SK-N-SH (cell line): ENCODE measurements around the gene WASL. TPM values are rescaled to one million over a fixed set of nuclear protein-coding genes. Genes with fewer than 3 reads are reported as not detected.

Experiments
- CTCF ChIA-PET: fragments of 300-600, 350-600 bp; formaldehyde crosslinking; extraction: SDS; loops from one replicate; lab custom pipeline; 2021; lab: Yijun Ruan, JAX
- POLR2A ChIA-PET: fragments of 350-600 bp; sonication (Branson Sonifier 250); formaldehyde crosslinking; extraction: SDS; loops from one replicate; lab custom pipeline; 2020; ENCODE audit warnings: antibody characterized with exemption, inconsistent platforms; lab: Yijun Ruan, JAX
- DNase-seq: peaks from one replicate; pipeline ENCODE4 v3.0.0; 2012
- H2AFZ ChIP-seq: fragments of 200-600 bp; sonication (generic); 2 replicates; pipeline ENCODE4 v1.8.1; 2016; ENCODE audit warnings: antibody characterized with exemption, mild to moderate bottlenecking, low read depth
- H3F3A ChIP-seq: fragments of 200-600 bp; sonication (generic); replicated peaks from 2 replicates; pipeline ENCODE3; 2016; ENCODE audit warnings: antibody characterized with exemption, mild to moderate bottlenecking; ENCODE audit not compliant: insufficient read depth
- H3K27ac ChIP-seq, 2 experiments: fragments of 200-500 bp in 1 of 2; fragments of 200-600 bp in 1 of 2; sonication (Bioruptor generic) in 1 of 2; sonication (generic), shearing (Covaris generic) in 1 of 2; 2 replicates each; pipeline versions ENCODE4 v1.5.1 to v1.6.1; 2014 to 2016; ENCODE audit warnings: low read depth in 2 of 2, inconsistent platforms in 1 of 2, low read length in 1 of 2, mild to moderate bottlenecking in 1 of 2, mixed read lengths in 1 of 2
- H3K27me3 ChIP-seq: fragments of 200-600 bp; sonication (generic), shearing (Covaris generic); 2 replicates; pipeline ENCODE4 v1.6.1; 2016; ENCODE audit warnings: mixed run types; ENCODE audit not compliant: insufficient read depth
- H3K36me3 ChIP-seq, 2 experiments: fragments of 200-500 bp in 1 of 2; fragments of 200-600 bp in 1 of 2; sonication (Bioruptor generic) in 1 of 2; sonication (generic) in 1 of 2; replicated peaks in 1 of 2; 2 replicates each; pipeline versions ENCODE3 to v1.5.1; 2014 to 2016; ENCODE audit warnings: low read length in 1 of 2, mild to moderate bottlenecking in 1 of 2; ENCODE audit not compliant: insufficient read depth in 2 of 2, control insufficient read depth in 1 of 2
- H3K4me1 ChIP-seq, 2 experiments: fragments of 200-500 bp in 1 of 2; fragments of 200-600 bp in 1 of 2; sonication (Bioruptor generic) in 1 of 2; sonication (generic), shearing (Covaris generic) in 1 of 2; 2 replicates each; pipeline versions ENCODE4 v1.5.1 to v1.6.1; 2014 to 2016; ENCODE audit warnings: low read depth in 1 of 2, low read length in 1 of 2, mixed run types in 1 of 2; ENCODE audit not compliant: insufficient read depth in 2 of 2, control insufficient read depth in 1 of 2
- H3K4me2 ChIP-seq: fragments of 200-600 bp; sonication (generic), shearing (Covaris generic); 2 replicates; pipeline ENCODE4 v1.6.1; 2017; ENCODE audit warnings: mixed run types
- H3K4me3 ChIP-seq, 2 experiments: fragments of 200-500 bp in 1 of 2; fragments of 200-600 bp in 1 of 2; sonication (Bioruptor generic) in 1 of 2; sonication (generic), shearing (Covaris generic) in 1 of 2; 2 replicates each; pipeline versions ENCODE4 v1.5.1 to v1.8.1; 2014 to 2016; ENCODE audit warnings: low read depth in 2 of 2, inconsistent platforms in 1 of 2, low read length in 1 of 2, mild to moderate bottlenecking in 1 of 2, mixed read lengths in 1 of 2, moderate library complexity in 1 of 2
- H3K79me2 ChIP-seq: fragments of 200-600 bp; sonication (generic); 2 replicates; pipeline ENCODE4 v1.8.1; 2017; ENCODE audit warnings: mild to moderate bottlenecking; ENCODE audit not compliant: insufficient read depth
- H3K9ac ChIP-seq: fragments of 200-600 bp; sonication (generic); 2 replicates; pipeline ENCODE4 v1.6.1; 2017; ENCODE audit warnings: mixed run types
- H3K9me2 ChIP-seq: fragments of 200-600 bp; sonication (generic); 2 replicates; pipeline ENCODE4 v1.6.1; 2017; ENCODE audit warnings: mixed run types
- H3K9me3 ChIP-seq: fragments of 200-600 bp; sonication (generic); 2 replicates; pipeline ENCODE4 v1.6.1; 2017; ENCODE audit warnings: mixed run types, mild to moderate bottlenecking, moderate library complexity
- H4K20me1 ChIP-seq: fragments of 200-600 bp; sonication (generic); 2 replicates; pipeline ENCODE4 v1.6.1; 2017; ENCODE audit warnings: mild to moderate bottlenecking, mixed run types; ENCODE audit not compliant: insufficient read depth
- ELF1 ChIP-seq: IDR thresholded peaks from 2 replicates; pipeline ENCODE4 v1.4.0; 2012
- EZH2phosphoT487 ChIP-seq: fragments of 200-600 bp; sonication (generic); IDR thresholded peaks from 2 replicates; pipeline ENCODE4 v1.6.1; 2017; ENCODE audit warnings: low read depth, mixed run types, mild to moderate bottlenecking, antibody characterized with exemption, moderate library complexity, borderline replicate concordance
- FOSL2 ChIP-seq: IDR thresholded peaks from 2 replicates; pipeline ENCODE4 v1.4.0; 2012; ENCODE audit warnings: low read depth, mild to moderate bottlenecking, moderate library complexity, borderline replicate concordance
- FOXM1 ChIP-seq: IDR thresholded peaks from 2 replicates; pipeline ENCODE4 v1.4.0; 2012; ENCODE audit warnings: low read depth, mild to moderate bottlenecking
- GABPA ChIP-seq: IDR thresholded peaks from 2 replicates; pipeline ENCODE4 v1.4.0; 2012; ENCODE audit warnings: low read depth, mild to moderate bottlenecking
- IRF3 ChIP-seq: fragments of 150-350 bp; IDR thresholded peaks from 2 replicates; pipeline ENCODE4 v1.6.1; 2016; ENCODE audit warnings: mild to moderate bottlenecking, low read depth, low read length
- MAX ChIP-seq: IDR thresholded peaks from 2 replicates; pipeline ENCODE4 v1.4.0; 2012; ENCODE audit warnings: low read depth
- MEF2A ChIP-seq: IDR thresholded peaks from 2 replicates; pipeline ENCODE4 v1.4.0; 2012; ENCODE audit warnings: low read depth, borderline replicate concordance
- MXI1 ChIP-seq: IDR thresholded peaks from 2 replicates; pipeline ENCODE4 v1.6.1; 2012; ENCODE audit warnings: mild to moderate bottlenecking, low read depth, low read length, improper control_type of control experiment
- PBX3 ChIP-seq: IDR thresholded peaks from 2 replicates; pipeline ENCODE4; 2012
- POLR2AphosphoS5 ChIP-seq: IDR thresholded peaks from 2 replicates; pipeline ENCODE4 v1.6.1; 2012; ENCODE audit warnings: low read depth, low read length
- RAD21 ChIP-seq: IDR thresholded peaks from 2 replicates; pipeline ENCODE4 v1.6.1; 2012; ENCODE audit warnings: mild to moderate bottlenecking, low read length
- RFX5 ChIP-seq: IDR thresholded peaks from 2 replicates; pipeline ENCODE4 v1.6.1; 2012; ENCODE audit warnings: mild to moderate bottlenecking, improper control_type of control experiment, low read length
- TEAD4 ChIP-seq: IDR thresholded peaks from 2 replicates; pipeline ENCODE4 v1.4.0; 2012; ENCODE audit warnings: mild to moderate bottlenecking, borderline replicate concordance; ENCODE audit not compliant: insufficient read depth
- USF1 ChIP-seq: IDR thresholded peaks from 2 replicates; pipeline ENCODE4 v1.4.0; 2012; ENCODE audit warnings: low read depth, borderline replicate concordance
- USF2 ChIP-seq: fragments of 150-350 bp; IDR thresholded peaks from 2 replicates; pipeline ENCODE4 v1.6.1; 2017; ENCODE audit warnings: antibody characterized with exemption, low read length, low read depth, borderline replicate concordance
- WGBS: methylation state at CpG from one replicate; pipeline ENCODE4 v1.1.6; 2017; ENCODE audit warnings: low lambda C conversion rate; 5-methylcytosine and 5-hydroxymethylcytosine counted together
- polyA plus RNA-seq, 3 experiments: library from polyadenylated mRNA; depleted of rRNA; stranded (reverse); fragments of >200 nt; gene quantifications; 2 replicates each; pipeline ENCODE4 v1.2.3, GENCODE V29; 2012
- TF ChIP-seq, protein P1 (sequence below): IDR thresholded peaks from 2 replicates; pipeline ENCODE4 v1.6.1; 2012; ENCODE audit warnings: mild to moderate bottlenecking, low read depth, low read length, moderate library complexity

WASL gene
- polyA plus RNA-seq, 1 of the 3 experiments (the other 2 are of a cell fraction): 9.9 TPM

- DNase-seq: no peak
These were observed 79.3 kb downstream of the WASL start for GRCh38 chr7:123669485-123669884.

More at GRCh38 chr7:123669485-123669884, 79.3 kb downstream of the WASL start:
- Histone ChIP-seq H3K27ac (no peak overlapping the region), H3K4me3 (no peak overlapping the region), H3K9me3 (no peaks in the 10 kb centered on the region), H3K9me2 (no peaks in the 10 kb centered on the region), H3K27me3 (no peaks in the 10 kb centered on the region), H2AFZ (no peak overlapping the region)
- TF ChIP-seq EZH2phosphoT487 (no peak), FOSL2 (no peak), FOXM1 (no peak), MEF2A (no peak), POLR2AphosphoS5 (no peak), RAD21 (no peak), MXI1 (no peak), MAX (no peak), GABPA (no peak), USF2 (no peak), USF1 (no peak), ELF1 (no peak), PBX3 (no peak), TEAD4 (no peak), RFX5 (no peak), IRF3 (no peak)
- TF ChIP-seq, protein P1, sequence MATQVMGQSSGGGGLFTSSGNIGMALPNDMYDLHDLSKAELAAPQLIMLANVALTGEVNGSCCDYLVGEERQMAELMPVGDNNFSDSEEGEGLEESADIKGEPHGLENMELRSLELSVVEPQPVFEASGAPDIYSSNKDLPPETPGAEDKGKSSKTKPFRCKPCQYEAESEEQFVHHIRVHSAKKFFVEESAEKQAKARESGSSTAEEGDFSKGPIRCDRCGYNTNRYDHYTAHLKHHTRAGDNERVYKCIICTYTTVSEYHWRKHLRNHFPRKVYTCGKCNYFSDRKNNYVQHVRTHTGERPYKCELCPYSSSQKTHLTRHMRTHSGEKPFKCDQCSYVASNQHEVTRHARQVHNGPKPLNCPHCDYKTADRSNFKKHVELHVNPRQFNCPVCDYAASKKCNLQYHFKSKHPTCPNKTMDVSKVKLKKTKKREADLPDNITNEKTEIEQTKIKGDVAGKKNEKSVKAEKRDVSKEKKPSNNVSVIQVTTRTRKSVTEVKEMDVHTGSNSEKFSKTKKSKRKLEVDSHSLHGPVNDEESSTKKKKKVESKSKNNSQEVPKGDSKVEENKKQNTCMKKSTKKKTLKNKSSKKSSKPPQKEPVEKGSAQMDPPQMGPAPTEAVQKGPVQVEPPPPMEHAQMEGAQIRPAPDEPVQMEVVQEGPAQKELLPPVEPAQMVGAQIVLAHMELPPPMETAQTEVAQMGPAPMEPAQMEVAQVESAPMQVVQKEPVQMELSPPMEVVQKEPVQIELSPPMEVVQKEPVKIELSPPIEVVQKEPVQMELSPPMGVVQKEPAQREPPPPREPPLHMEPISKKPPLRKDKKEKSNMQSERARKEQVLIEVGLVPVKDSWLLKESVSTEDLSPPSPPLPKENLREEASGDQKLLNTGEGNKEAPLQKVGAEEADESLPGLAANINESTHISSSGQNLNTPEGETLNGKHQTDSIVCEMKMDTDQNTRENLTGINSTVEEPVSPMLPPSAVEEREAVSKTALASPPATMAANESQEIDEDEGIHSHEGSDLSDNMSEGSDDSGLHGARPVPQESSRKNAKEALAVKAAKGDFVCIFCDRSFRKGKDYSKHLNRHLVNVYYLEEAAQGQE: no peak
- TF ChIP-seq, all 33 proteins: peak for 0
- H3K9ac ChIP-seq: no peak overlapping the region
- no peaks in the 10 kb centered on the region for H3K79me2 ChIP-seq
- 87% methylated on average over 7 of the region's 7 CpGs for WGBS
- ChIA-PET POLR2A (no interaction called here), CTCF (interaction anchor here (0.7 to 4.6 kb wide), 3 partner anchors 12 to 128 kb away, joined by 4 to 27 read pairs (median 4); no protein-coding TSS in a partner anchor)
- H3K4me2 ChIP-seq: no peak overlapping the region
- no peaks in the 10 kb centered on the region for H3K36me3 ChIP-seq
- H3F3A ChIP-seq: no peaks in the 10 kb centered on the region
- H3K4me1 ChIP-seq: peaks cover 4 to 10% of the 10 kb centered on the region in 2 experiments; a peak in 3 of 4 replicates
- H4K20me1 ChIP-seq: no peaks in the 10 kb centered on the region
